Prostate gland (tissue), 2 donors: ENCODE measurements around the gene RCOR1.

Experiments
- POLR2AphosphoS5 ChIP-seq: sonication (generic); formaldehyde crosslinking; IDR thresholded peaks from one replicate; pipeline ENCODE4 v1.6.1; 2017; ENCODE audit warnings: antibody characterized with exemption
- TF ChIP-seq, protein P1 (sequence below), 4 experiments: fragments of 200-600 bp in 2 of 4; fragments of 450-650 bp in 2 of 4; sonication (generic) in 2 of 4; IDR thresholded peaks; 1 replicate in 3 of 4; 2 replicates in 1 of 4; pipeline ENCODE4 v1.5.1; 2016 to 2019; ENCODE audit warnings: antibody characterized with exemption in 4 of 4, mild to moderate bottlenecking in 2 of 4, moderate library complexity in 2 of 4

DNA sequence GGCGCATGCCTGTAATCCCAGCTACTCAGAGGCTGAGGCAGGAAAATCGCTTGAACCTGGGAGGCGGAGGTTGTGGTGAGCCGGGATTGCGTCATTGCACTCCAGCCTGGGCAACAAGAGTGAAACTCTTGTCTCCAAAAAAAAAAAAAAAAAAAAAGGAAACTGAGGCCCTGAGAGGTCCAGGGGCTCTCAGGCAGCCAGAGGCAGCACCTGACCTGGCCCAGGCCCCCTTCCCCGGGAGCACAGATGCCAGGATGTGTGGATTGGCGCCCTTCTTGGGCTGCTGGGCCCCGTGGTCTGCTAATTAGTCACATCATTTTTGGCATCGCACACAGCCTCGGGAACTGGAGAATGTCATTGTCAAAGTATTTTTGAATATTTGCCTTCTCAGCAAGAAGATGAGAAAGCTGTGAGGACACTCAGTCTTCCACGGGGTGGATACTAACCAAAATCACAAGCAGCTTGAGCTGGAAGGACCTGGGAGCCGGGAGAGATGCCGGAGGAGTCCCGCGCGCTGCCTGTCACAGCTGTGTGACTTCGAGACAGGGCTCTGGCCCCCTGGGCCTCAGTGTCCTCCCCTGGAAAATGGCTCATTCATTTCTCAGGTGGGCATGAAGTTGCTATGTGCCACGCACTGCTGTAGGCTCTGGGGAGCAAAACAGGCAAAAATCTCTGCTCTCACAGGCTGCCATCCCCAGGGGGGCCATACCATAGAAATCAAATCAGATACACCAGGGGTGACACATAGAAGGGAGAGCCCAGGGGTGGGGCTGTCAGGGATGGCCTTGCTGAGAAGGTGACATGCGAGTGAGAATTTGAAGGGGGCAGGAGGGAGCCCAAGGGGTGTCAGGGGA, 12.5 kb upstream of the RCOR1 start:
- TF ChIP-seq, protein P1, sequence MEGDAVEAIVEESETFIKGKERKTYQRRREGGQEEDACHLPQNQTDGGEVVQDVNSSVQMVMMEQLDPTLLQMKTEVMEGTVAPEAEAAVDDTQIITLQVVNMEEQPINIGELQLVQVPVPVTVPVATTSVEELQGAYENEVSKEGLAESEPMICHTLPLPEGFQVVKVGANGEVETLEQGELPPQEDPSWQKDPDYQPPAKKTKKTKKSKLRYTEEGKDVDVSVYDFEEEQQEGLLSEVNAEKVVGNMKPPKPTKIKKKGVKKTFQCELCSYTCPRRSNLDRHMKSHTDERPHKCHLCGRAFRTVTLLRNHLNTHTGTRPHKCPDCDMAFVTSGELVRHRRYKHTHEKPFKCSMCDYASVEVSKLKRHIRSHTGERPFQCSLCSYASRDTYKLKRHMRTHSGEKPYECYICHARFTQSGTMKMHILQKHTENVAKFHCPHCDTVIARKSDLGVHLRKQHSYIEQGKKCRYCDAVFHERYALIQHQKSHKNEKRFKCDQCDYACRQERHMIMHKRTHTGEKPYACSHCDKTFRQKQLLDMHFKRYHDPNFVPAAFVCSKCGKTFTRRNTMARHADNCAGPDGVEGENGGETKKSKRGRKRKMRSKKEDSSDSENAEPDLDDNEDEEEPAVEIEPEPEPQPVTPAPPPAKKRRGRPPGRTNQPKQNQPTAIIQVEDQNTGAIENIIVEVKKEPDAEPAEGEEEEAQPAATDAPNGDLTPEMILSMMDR (IDR thresholded peaks at IDR 0.05), result no peak
- no peak for TF ChIP-seq POLR2AphosphoS5
